K562 (cell line): ENCODE results near the gene STK33. TPM values are rescaled to one million over a fixed set of nuclear protein-coding genes. Genes with fewer than 3 reads are reported as not detected.

Experiments used
- ATAC-seq: fragments of 200-7000 bp; cut with Tn5 transposase; 3 replicates; pipeline ENCODE4 v1.9.1; 2020; ENCODE audit warnings: moderate library complexity
- BruUV-seq: library from RNA; stranded (reverse); fragments of 400-500 nt; replicated peaks from 2 replicates; lab custom pipeline; 2021; lab: Mats Ljungman, UMichigan
- CTCF ChIA-PET: fragments of 300-600 bp; formaldehyde crosslinking; extraction: SDS; loops from one replicate; lab custom pipeline; 2021; ENCODE audit warnings: low intra/inter-chr PET ratio; lab: Yijun Ruan, JAX
- POLR2A ChIA-PET: fragments of 300-600, 350-650 bp; sonication (Branson Sonifier 250); formaldehyde crosslinking; extraction: SDS; loops from one replicate; lab custom pipeline; 2021; ENCODE audit warnings: antibody characterized with exemption, inconsistent platforms; lab: Yijun Ruan, JAX
- DNase-seq, 4 experiments: peaks; one replicate each; pipeline versions ENCODE4 v3.0.0 to v3.0.0-alpha.2; 2011 to 2018; ENCODE audit warnings: low spot score in 3 of 4, mixed read lengths in 3 of 4; ENCODE audit errors: extremely low read depth in 1 of 4
- FAIRE-seq: peaks from 2 replicates; lab custom pipeline; 2011; peaks lifted over from hg19 to GRCh38; lab: Jason Lieb, UNC
- H2AFZ ChIP-seq: 2 replicates; pipeline ENCODE4 v1.6.0; 2011; ENCODE audit warnings: low read depth, low read length, control low read depth, inconsistent platforms
- H3K27ac ChIP-seq: fragments of 200-600 bp; 3 replicates; pipeline ENCODE4 v1.8.0; 2011; ENCODE audit warnings: low read depth, mild to moderate bottlenecking, control low read depth, inconsistent platforms, low read length, moderate library complexity, mixed read lengths; ENCODE audit errors: extremely low read depth
- H3K27me3 ChIP-seq, 2 experiments: fragments of 300-600 bp in 1 of 2; 2 replicates in 1 of 2; 3 replicates in 1 of 2; pipeline versions ENCODE4 v1.6.0 to v1.8.0; 2011; ENCODE audit warnings: inconsistent platforms in 2 of 2, low read length in 2 of 2, mild to moderate bottlenecking in 1 of 2, mixed read lengths in 1 of 2, moderate library complexity in 1 of 2; ENCODE audit not compliant: control insufficient read depth in 2 of 2, insufficient read depth in 2 of 2
- H3K36me3 ChIP-seq: fragments of 300-600 bp; 3 replicates; pipeline ENCODE4 v1.8.0; 2011; ENCODE audit warnings: mild to moderate bottlenecking, low read length, inconsistent platforms; ENCODE audit not compliant: control insufficient read depth, insufficient read depth
- H3K4me1 ChIP-seq, 2 experiments: fragments of 200-600 bp in 1 of 2; replicated peaks in 1 of 2; 2 replicates in 1 of 2; 3 replicates in 1 of 2; pipeline versions ENCODE4 v1.5.1 to v1.8.0; 2011; ENCODE audit warnings: inconsistent platforms in 2 of 2, low read length in 2 of 2, mild to moderate bottlenecking in 1 of 2, mixed read lengths in 1 of 2, moderate library complexity in 1 of 2; ENCODE audit not compliant: control insufficient read depth in 2 of 2, insufficient read depth in 2 of 2
- H3K4me2 ChIP-seq: 2 replicates; pipeline ENCODE4 v1.6.1; 2011; ENCODE audit warnings: low read length, control low read depth, inconsistent platforms, mixed read lengths; ENCODE audit not compliant: insufficient read depth
- H3K4me3 ChIP-seq: fragments of 200-600 bp; sonication (generic), shearing (Covaris generic); 2 replicates; pipeline ENCODE4 v1.5.1; 2016; ENCODE audit warnings: control low read depth, inconsistent platforms
- H3K79me2 ChIP-seq: fragments of 200-600 bp; 3 replicates; pipeline ENCODE4 v1.8.0; 2011; ENCODE audit warnings: low read length, inconsistent platforms; ENCODE audit not compliant: control insufficient read depth, insufficient read depth
- H3K9ac ChIP-seq, 2 experiments: 2 replicates each; pipeline versions ENCODE4 v1.6.0 to v1.6.1; 2011; ENCODE audit warnings: low read depth in 2 of 2, low read length in 2 of 2, control low read depth in 1 of 2, inconsistent platforms in 1 of 2, mild to moderate bottlenecking in 1 of 2, mixed read lengths in 1 of 2; ENCODE audit not compliant: insufficient read depth in 1 of 2
- H3K9me1 ChIP-seq: one replicate; pipeline ENCODE4 v1.6.0; 2011; ENCODE audit warnings: inconsistent platforms, mild to moderate bottlenecking, low read length, moderate library complexity; ENCODE audit not compliant: control insufficient read depth, insufficient read depth
- H3K9me3 ChIP-seq: replicated peaks from 2 replicates; pipeline ENCODE4 v1.5.1; 2011; ENCODE audit warnings: low read depth, low read length, inconsistent platforms; ENCODE audit not compliant: control insufficient read depth, insufficient read depth
- H4K20me1 ChIP-seq: replicated peaks from 2 replicates; pipeline ENCODE4 v1.6.1; 2011; ENCODE audit warnings: low read length, inconsistent platforms, mixed read lengths; ENCODE audit not compliant: control insufficient read depth, insufficient read depth
- HMG20B ChIP-seq: fragments of 250-450 bp; sonication (Bioruptor Pico); IDR thresholded peaks from 2 replicates; pipeline ENCODE4 v1.5.0; 2021; ENCODE audit warnings: mild to moderate bottlenecking
- HNRNPH1 ChIP-seq: fragments of 200-400 bp; formaldehyde crosslinking; optimal IDR thresholded peaks from 2 replicates; pipeline ENCODE3; 2017; ENCODE audit warnings: low read depth, mild to moderate bottlenecking, low read length, moderate library complexity
- MNT ChIP-seq, 2 experiments: fragments of 450-650 bp; conservative IDR thresholded peaks; 2 replicates each; pipeline ENCODE4 v1.6.1; 2017; ENCODE audit warnings: mild to moderate bottlenecking in 2 of 2, moderate library complexity in 2 of 2
- PCBP2 ChIP-seq: fragments of 200-400 bp; formaldehyde crosslinking; IDR thresholded peaks from 2 replicates; pipeline ENCODE4 v1.6.1; 2018; ENCODE audit warnings: low read length, low read depth, mild to moderate bottlenecking, moderate library complexity; ENCODE audit not compliant: poor library complexity, severe bottlenecking
- SMAD4 ChIP-seq: fragments of 250-450 bp; sonication (Bioruptor Pico); conservative IDR thresholded peaks from 2 replicates; pipeline ENCODE4 v1.8.0; 2021; ENCODE audit warnings: inconsistent platforms, mild to moderate bottlenecking, moderate library complexity
- VEZF1 ChIP-seq: fragments of 200-800 bp; sonication (Bioruptor generic); IDR thresholded peaks from 2 replicates; pipeline ENCODE4 v1.6.1; 2017; ENCODE audit warnings: missing genetic modification characterization, missing compliant biosample characterization
- ZBTB34 ChIP-seq: fragments of 250-450 bp; sonication (Bioruptor Pico); IDR thresholded peaks from 2 replicates; pipeline ENCODE4 v1.8.0; 2021; ENCODE audit warnings: mild to moderate bottlenecking, moderate library complexity
- ZNF395 ChIP-seq: fragments of 200-800 bp; sonication (Bioruptor generic); IDR thresholded peaks from 2 replicates; pipeline ENCODE4 v1.6.1; 2017; ENCODE audit warnings: missing genetic modification characterization, missing compliant biosample characterization
- WGBS: fragments of 100-300 bp; shearing (Covaris generic); methylation state at CpG from one replicate; pipeline ENCODE4 v1.1.6; 2016; ENCODE audit warnings: low coverage, mixed read lengths; ENCODE audit not compliant: insufficient coverage; ENCODE audit errors: missing lambda C conversion rate; 5-methylcytosine and 5-hydroxymethylcytosine counted together
- in situ Hi-C: fragments of 300-500 bp; cut with MboI; formaldehyde crosslinking; loops from 4 replicates; pipeline ENCODE4 v1.15.0; 2018; ENCODE audit warnings: inconsistent platforms, mixed read lengths
- intact Hi-C: fragments of 100-400 bp; cut with micrococcal nuclease; formaldehyde crosslinking; loops from 2 replicates; pipeline ENCODE4 v1.14.2; 2022
- polyA plus RNA-seq, 8 experiments: library from polyadenylated mRNA; depleted of rRNA in 4 of 8; stranded (reverse) in 5 of 8; unstranded in 3 of 8; fragments of >200 nt; fragmentation: Nextera tagmentation in 2 of 8; fragmentation: Illumina TruSeq in 1 of 8; extraction: Ambion mirVana in 2 of 8; extraction: Trizol in 1 of 8; gene quantifications; 2 replicates each; pipeline versions ENCODE4 v1.2.1 to v1.2.3, GENCODE V29; 2011 to 2014; ENCODE audit warnings: inconsistent platforms in 1 of 8, missing spikeins in 1 of 8
- total RNA-seq, 7 experiments: library from RNA; depleted of rRNA in 6 of 7; stranded (reverse); fragments of >200 nt in 6 of 7; fragmentation: Illumina TruSeq in 2 of 7; extraction: Trizol in 2 of 7; gene quantifications; 2 replicates each; pipeline versions ENCODE4 v1.2.1 to v1.2.3, GENCODE V29; 2011 to 2021; ENCODE audit warnings: low replicate concordance in 1 of 7

The STK33 gene
- total and polyA plus RNA-seq, 9 of the 15 experiments (the other 6 are each of a cell fraction or from before 2014, with no cell fraction given) = not detected

GRCh38 chr11:8359521-8359920 lies 234.5 kb downstream of the STK33 start:
- intact Hi-C loops (no loop called here), in situ Hi-C loops (no loop called here)
- FAIRE-seq (no peak), DNase-seq (no peak), ATAC-seq (no peak)
- BruUV-seq = no TSS peak
- no peak overlapping the region for H3K4me2 ChIP-seq
- TF ChIP-seq ZBTB34 (no peak), HNRNPH1 (no peak)
- no peaks in the 10 kb centered on the region for H3K36me3 ChIP-seq
- no peaks in the 10 kb centered on the region for H3K9me3 ChIP-seq
- H2AFZ ChIP-seq = no peak overlapping the region
- H3K4me3 ChIP-seq = no peak overlapping the region
- no peak overlapping the region for H3K27ac ChIP-seq
- WGBS = 2% methylated on average over 6 of the region's 6 CpGs
- H3K4me1 ChIP-seq = no peaks in the 10 kb centered on the region
- peaks cover 4% of the 10 kb centered on the region; the same call in 1 of the 2 replicates for H4K20me1 ChIP-seq
- peaks cover 3% of the 10 kb centered on the region for H3K9me1 ChIP-seq
- peaks cover 22 to 70% of the 10 kb centered on the region in 2 experiments for H3K27me3 ChIP-seq
- POLR2A ChIA-PET = no interaction called here
- H3K9ac ChIP-seq = no peak overlapping the region
- CTCF ChIA-PET = no interaction called here
- H3K79me2 ChIP-seq = no peaks in the 10 kb centered on the region

- Histone ChIP-seq H3K27me3 (peaks cover 25 to 85% of the 10 kb centered on the region in 2 experiments), H4K20me1 (peaks cover 4% of the 10 kb centered on the region; the same call in 1 of the 2 replicates), H3K27ac (no peak overlapping the region), H3K4me2 (no peak overlapping the region), H3K9me3 (no peaks in the 10 kb centered on the region), H3K79me2 (no peaks in the 10 kb centered on the region), H3K9ac (no peak overlapping the region), H3K4me1 (no peaks in the 10 kb centered on the region), H3K4me3 (no peak overlapping the region), H3K9me1 (peaks cover 3% of the 10 kb centered on the region), H2AFZ (no peak overlapping the region), H3K36me3 (no peaks in the 10 kb centered on the region)
- DNase-seq (no peak), FAIRE-seq (no peak), ATAC-seq (no peak)
- intact Hi-C loops = no loop called here
- ChIA-PET POLR2A (no interaction called here), CTCF (no interaction called here)
- no TSS peak for BruUV-seq
- in situ Hi-C loops = no loop called here
- WGBS = under 1% methylated on average over 12 of the region's 13 CpGs
- TF ChIP-seq HMG20B (no peak), VEZF1 (CRISPR knock-in tag) (no peak), SMAD4 (CRISPR knock-in tag) (no peak), ZNF395 (CRISPR knock-in tag) (no peak), MNT (conservative IDR thresholded peaks at IDR 0.05) (no peak), PCBP2 (no peak)
Observed at GRCh38 chr11:8357891-8358566, 236.0 kb downstream of the STK33 start.
